Esophagus muscularis mucosa (tissue), 4 donors: Measurements from ENCODE around the gene SYNE1. TPM values are rescaled to one million over a fixed set of nuclear protein-coding genes. Genes with fewer than 3 reads are reported as not detected.

Experiments used
- DNase-seq: peaks from one replicate; pipeline ENCODE4 v3.0.0-alpha.2; 2017; ENCODE audit errors: extremely low spot score
- H3K27ac ChIP-seq, 4 donors: fragments of 200-600 bp; sonication (generic); replicated peaks in 1 of 4; 1 replicate in 3 of 4; 2 replicates in 1 of 4; pipeline ENCODE4 v1.5.1; 2016 to 2019; ENCODE audit warnings: mild to moderate bottlenecking in 1 of 4
- H3K27me3 ChIP-seq, 4 donors: fragments of 200-600 bp; sonication (generic); one replicate each; pipeline versions ENCODE4 v1.5.1 to v1.6.0; 2016 to 2019
- H3K36me3 ChIP-seq, 4 donors: fragments of 200-600 bp; sonication (generic); one replicate each; pipeline ENCODE4 v1.5.1; 2016 to 2019
- H3K4me1 ChIP-seq, 4 donors: fragments of 200-600 bp; sonication (generic); one replicate each; pipeline ENCODE4 v1.5.1; 2016 to 2019
- H3K4me3 ChIP-seq, 4 donors: fragments of 200-600 bp; sonication (generic); 1 replicate in 2 of 4; 2 replicates in 2 of 4; pipeline ENCODE4 v1.5.1; 2016 to 2019; ENCODE audit warnings: mild to moderate bottlenecking in 4 of 4, moderate library complexity in 1 of 4
- H3K9me3 ChIP-seq, 4 donors: fragments of 200-600 bp; sonication (generic); 1 replicate in 3 of 4; 2 replicates in 1 of 4; pipeline ENCODE4 v1.5.1; 2016 to 2019
- EP300 ChIP-seq: sonication (generic); formaldehyde crosslinking; IDR thresholded peaks from one replicate; pipeline ENCODE4 v1.6.1; 2017; ENCODE audit warnings: antibody characterized with exemption
- POLR2A ChIP-seq: fragments of 450-650 bp; IDR thresholded peaks from one replicate; pipeline ENCODE4 v1.6.1; 2017; ENCODE audit warnings: antibody characterized with exemption, moderate library complexity, mild to moderate bottlenecking, low read depth
- POLR2AphosphoS5 ChIP-seq, 2 donors: sonication (generic); formaldehyde crosslinking; IDR thresholded peaks; one replicate each; pipeline ENCODE4 v1.6.1; 2017; ENCODE audit warnings: antibody characterized with exemption in 2 of 2
- WGBS: methylation state at CpG from one replicate; pipeline ENCODE4 v1.1.5; 2018; 5-methylcytosine and 5-hydroxymethylcytosine counted together
- intact Hi-C: fragments of 100-400 bp; cut with DNase I; formaldehyde crosslinking; loops from one replicate; pipeline ENCODE4 v1.15.1; 2023
- total RNA-seq, 4 donors: library from RNA; depleted of rRNA; stranded (reverse); fragments of >200 nt; gene quantifications; one replicate each; pipeline versions ENCODE4 v1.1.0 to v1.2.1, GENCODE V29; 2016
- TF ChIP-seq, protein P1 (sequence below), 3 experiments: fragments of 200-600 bp in 2 of 3; fragments of 450-650 bp in 1 of 3; sonication (generic) in 2 of 3; IDR thresholded peaks; one replicate each; pipeline ENCODE4 v1.5.1; 2017 to 2019; ENCODE audit warnings: antibody characterized with exemption in 3 of 3, mild to moderate bottlenecking in 2 of 3, moderate library complexity in 1 of 3

The SYNE1 gene
- total RNA-seq, 4 donors from 2014 or later: 151 to 196 (median 170) TPM

- Histone ChIP-seq H3K4me3 (no peak overlapping the region), H3K27ac (no peak overlapping the region), H3K9me3 (no peaks in the 10 kb centered on the region), H3K27me3 (no peaks in the 10 kb centered on the region), H3K36me3 (peaks cover 7 to 57% (median 23%) of the 10 kb centered on the region in 4 donors), H3K4me1 (peaks cover 0 to 11% (median 9%) of the 10 kb centered on the region in 4 donors)
- no peak for DNase-seq
- intact Hi-C loops: no loop called here
- TF ChIP-seq, protein P1, sequence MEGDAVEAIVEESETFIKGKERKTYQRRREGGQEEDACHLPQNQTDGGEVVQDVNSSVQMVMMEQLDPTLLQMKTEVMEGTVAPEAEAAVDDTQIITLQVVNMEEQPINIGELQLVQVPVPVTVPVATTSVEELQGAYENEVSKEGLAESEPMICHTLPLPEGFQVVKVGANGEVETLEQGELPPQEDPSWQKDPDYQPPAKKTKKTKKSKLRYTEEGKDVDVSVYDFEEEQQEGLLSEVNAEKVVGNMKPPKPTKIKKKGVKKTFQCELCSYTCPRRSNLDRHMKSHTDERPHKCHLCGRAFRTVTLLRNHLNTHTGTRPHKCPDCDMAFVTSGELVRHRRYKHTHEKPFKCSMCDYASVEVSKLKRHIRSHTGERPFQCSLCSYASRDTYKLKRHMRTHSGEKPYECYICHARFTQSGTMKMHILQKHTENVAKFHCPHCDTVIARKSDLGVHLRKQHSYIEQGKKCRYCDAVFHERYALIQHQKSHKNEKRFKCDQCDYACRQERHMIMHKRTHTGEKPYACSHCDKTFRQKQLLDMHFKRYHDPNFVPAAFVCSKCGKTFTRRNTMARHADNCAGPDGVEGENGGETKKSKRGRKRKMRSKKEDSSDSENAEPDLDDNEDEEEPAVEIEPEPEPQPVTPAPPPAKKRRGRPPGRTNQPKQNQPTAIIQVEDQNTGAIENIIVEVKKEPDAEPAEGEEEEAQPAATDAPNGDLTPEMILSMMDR (IDR thresholded peaks at IDR 0.05): no peak
- TF ChIP-seq POLR2A: no peak
- no peak for TF ChIP-seq EP300
- no peak for TF ChIP-seq POLR2AphosphoS5 (IDR thresholded peaks at IDR 0.05)
- 84% methylated on average over 4 of the region's 4 CpGs for WGBS
Measured at GRCh38 chr6:152170313-152170701, 466.9 kb downstream of the SYNE1 start.

DNA sequence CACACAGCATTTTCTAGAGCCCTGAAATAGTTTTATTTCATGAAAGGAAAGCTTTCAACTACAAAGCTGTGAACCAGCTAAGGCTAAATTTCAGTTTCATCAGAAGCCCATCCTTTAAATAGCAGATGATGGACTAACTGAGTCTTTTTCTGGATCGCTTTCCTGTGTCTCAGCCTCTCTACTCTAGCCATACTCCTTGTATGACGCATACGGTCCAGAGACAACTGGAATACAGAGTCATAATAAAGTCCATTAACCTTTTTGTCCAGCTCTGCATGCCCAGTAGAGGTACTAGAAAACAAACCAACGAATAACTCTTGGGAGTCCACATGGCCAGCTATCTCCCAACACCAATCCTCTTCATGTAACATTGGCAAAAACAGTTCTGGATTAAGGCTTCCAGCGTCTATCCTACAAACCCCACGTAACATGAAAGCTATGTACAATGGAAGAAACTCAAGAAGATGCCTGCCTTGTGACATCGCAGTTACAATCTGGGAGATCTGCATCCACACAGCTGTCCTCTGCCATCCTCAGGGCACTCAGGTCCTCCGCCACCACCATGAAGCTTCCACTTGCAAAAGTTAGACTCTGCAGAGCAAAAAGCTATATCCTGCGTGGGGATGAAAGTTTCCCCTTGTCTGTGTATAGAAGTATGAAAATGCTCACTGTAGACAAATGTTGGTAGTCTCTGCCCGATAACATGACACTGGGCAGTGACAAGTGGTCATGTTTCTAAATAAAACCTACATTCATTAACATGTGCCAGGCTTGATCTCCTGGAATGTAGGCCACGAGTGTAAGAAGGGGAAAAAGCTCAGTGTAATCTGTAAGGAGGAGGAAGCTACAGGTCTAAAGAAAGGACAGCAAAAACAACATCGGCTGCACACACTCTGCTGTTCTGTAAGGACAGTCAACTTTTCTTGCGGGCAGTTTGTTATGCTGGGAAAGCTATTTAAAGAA is 469.2 kb downstream of the SYNE1 start:
- Histone ChIP-seq H3K27ac (no peak overlapping the region), H3K9me3 (no peaks in the 10 kb centered on the region), H3K27me3 (no peaks in the 10 kb centered on the region), H3K36me3 (peaks cover 10 to 56% (median 26%) of the 10 kb centered on the region in 4 donors), H3K4me3 (no peak overlapping the region), H3K4me1 (peaks cover 0 to 11% (median 9%) of the 10 kb centered on the region in 4 donors)
- no peak for DNase-seq
- intact Hi-C loops: no loop called here
- whole genome bisulfite sequencing: 74% methylated on average over 13 of the region's 13 CpGs
- no peak for TF ChIP-seq EP300
- no peak for TF ChIP-seq POLR2A
- TF ChIP-seq POLR2AphosphoS5 (IDR thresholded peaks at IDR 0.05): no peak
- TF ChIP-seq, protein P1 (IDR thresholded peaks at IDR 0.05): no peak

DNA sequence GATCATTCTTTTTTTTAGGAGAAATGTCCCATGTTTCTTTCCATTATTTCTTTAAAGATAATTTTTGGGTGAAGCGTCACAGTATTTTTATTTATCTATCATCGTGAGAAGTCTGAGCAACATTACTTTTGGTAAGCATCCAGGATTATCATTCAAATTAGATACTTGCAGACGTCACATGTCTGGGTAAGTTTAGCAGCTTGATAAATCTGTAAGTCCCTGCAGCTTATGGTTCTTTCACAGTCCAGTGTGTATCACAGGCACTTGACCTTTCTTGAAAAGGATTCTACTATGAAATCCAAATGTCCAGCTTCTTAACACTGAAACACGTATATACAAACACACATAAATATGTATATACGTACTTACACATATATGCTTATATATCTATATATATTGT is 470.3 kb downstream of the SYNE1 start:
- Histone ChIP-seq H3K27me3 (no peaks in the 10 kb centered on the region), H3K4me3 (no peak overlapping the region), H3K4me1 (peaks cover 0 to 11% (median 9%) of the 10 kb centered on the region in 4 donors), H3K9me3 (no peaks in the 10 kb centered on the region), H3K27ac (no peak overlapping the region), H3K36me3 (peaks cover 10 to 55% (median 29%) of the 10 kb centered on the region in 4 donors)
- no peak for TF ChIP-seq EP300
- TF ChIP-seq POLR2AphosphoS5 (IDR thresholded peaks at IDR 0.05): no peak
- no peak for TF ChIP-seq POLR2A
- TF ChIP-seq, protein P1 (IDR thresholded peaks at IDR 0.05): no peak
- 85% methylated on average over 5 of the region's 5 CpGs for WGBS
- no peak for DNase-seq
- intact Hi-C loops: no loop called here

GRCh38 chr6:152166497-152166896 is 470.7 kb downstream of the SYNE1 start:
- H3K27me3 ChIP-seq: no peaks in the 10 kb centered on the region

More at GRCh38 chr6:152166497-152166896, 470.7 kb downstream of the SYNE1 start:
- intact Hi-C loops: no loop called here
- DNase-seq: no peak
- WGBS: 80% methylated on average over 4 of the region's 4 CpGs
- TF ChIP-seq EP300 (no peak), POLR2A (no peak), POLR2AphosphoS5 (IDR thresholded peaks at IDR 0.05) (no peak)
- TF ChIP-seq, protein P1 (IDR thresholded peaks at IDR 0.05): no peak
- no peak overlapping the region for H3K4me3 ChIP-seq
- H3K4me1 ChIP-seq: peaks cover 0 to 11% (median 9%) of the 10 kb centered on the region in 4 donors
- no peak overlapping the region for H3K27ac ChIP-seq
- H3K36me3 ChIP-seq: peaks cover 10 to 56% (median 31%) of the 10 kb centered on the region in 4 donors
- H3K9me3 ChIP-seq: no peaks in the 10 kb centered on the region
